Endometrial microvascular endothelial cells (primary cell): ENCODE measurements around the gene MDGA2. TPM values are rescaled to one million over a fixed set of nuclear protein-coding genes. Genes with fewer than 3 reads are reported as not detected.

Source experiments
- in situ Hi-C: cut with HindIII; loops from 2 replicates; pipeline ENCODE4 v1.10.0; 2017; ENCODE audit warnings: low sequenced_read_pairs, low pct_unique_long_range_greater_than_20kb; ENCODE audit errors: inconsistent ontology term
- total RNA-seq: library from RNA; depleted of rRNA; stranded (reverse); fragments of >200 nt; gene quantifications from one replicate; pipeline ENCODE4 v1.2.3, GENCODE V29; 2015; ENCODE audit errors: inconsistent ontology term

MDGA2 gene
- total RNA-seq, 1 donor from 2014 or later = not detected

- in situ Hi-C loops = no loop called here
Observed at GRCh38 chr14:46894476-46894875, 780.9 kb downstream of the MDGA2 start.

DNA sequence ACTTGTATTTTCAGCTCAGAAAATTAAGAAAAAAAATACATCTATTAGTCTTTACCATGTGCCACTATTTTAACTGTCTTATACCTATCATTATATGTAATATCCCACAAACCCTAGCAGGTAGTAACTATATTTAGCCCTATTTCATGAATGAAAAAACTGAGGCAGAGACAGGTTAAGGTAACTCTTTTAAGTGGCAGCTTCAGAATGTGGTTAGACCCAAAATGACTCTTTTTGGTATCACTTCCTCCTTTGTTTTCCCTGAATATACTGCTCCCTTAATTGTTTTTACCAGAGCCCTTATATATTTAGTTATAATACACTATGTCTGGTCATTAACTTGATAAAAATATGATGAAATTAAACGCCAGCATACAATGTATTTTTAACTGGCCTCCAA lies 788.3 kb downstream of the MDGA2 start:
- in situ Hi-C loops = no loop called here

DNA sequence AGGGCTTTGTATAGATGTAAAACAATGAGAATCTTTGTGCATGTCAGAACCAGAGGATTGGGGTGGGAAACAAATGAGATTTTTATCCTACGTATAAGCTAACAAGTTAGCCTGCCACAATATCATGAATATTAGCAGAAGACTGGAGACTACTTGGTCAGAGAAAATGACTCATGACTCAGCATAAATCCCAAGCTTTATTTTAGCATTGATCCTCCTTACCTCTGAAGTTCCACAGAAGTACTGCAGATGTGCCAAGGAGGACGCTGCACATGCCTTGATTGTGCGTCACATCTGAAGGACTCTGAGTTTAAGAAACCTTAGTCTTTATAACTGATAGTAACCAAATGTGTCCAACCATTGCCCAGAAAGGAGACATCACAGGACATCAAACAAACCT lies 789.8 kb downstream of the MDGA2 start:
- in situ Hi-C loops = no loop called here

DNA sequence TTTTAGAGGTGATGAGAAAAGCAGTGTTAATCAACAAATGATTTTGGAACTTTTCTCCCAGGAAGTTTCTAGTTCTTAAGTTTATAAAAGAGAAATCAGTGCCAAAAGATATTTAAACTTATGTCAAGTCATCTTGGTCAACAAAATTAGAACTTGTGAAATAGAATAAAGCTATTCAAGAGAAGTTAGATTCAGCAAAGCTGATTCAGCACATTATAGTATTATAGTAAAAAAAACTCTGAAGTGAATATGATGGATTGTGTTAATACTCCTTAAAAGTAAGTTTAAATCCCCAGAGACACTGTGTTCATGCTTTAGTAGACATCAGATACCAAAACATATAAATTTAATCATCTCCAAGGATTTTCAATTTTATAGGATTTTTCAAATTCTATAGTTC lies 813.7 kb downstream of the MDGA2 start:
- in situ Hi-C loops = no loop called here

GRCh38 chr14:46840944-46841720 lies 834.3 kb downstream of the MDGA2 start:
- in situ Hi-C loops = no loop called here

DNA sequence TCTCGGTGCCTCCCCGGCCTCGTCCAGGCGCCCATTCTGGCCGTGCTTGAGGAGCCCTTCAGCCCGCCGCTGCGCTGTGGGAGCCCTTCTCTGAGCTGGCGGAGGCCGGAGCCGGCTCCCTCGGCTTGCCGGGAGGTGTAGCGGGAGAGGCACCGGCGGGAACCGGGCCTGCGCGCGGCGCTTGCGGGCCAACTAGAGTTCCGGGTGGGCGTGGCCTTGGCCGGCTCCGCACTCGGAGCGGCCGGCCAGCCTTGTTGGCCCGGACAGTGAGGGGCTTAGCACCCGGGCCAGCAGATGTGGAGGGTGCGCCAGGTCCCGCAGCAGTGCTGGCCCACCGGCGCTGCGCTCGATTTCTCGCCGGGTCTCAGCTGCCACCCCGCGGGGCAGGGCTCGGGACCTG lies 855.1 kb downstream of the MDGA2 start:
- in situ Hi-C loops = no loop called here

DNA sequence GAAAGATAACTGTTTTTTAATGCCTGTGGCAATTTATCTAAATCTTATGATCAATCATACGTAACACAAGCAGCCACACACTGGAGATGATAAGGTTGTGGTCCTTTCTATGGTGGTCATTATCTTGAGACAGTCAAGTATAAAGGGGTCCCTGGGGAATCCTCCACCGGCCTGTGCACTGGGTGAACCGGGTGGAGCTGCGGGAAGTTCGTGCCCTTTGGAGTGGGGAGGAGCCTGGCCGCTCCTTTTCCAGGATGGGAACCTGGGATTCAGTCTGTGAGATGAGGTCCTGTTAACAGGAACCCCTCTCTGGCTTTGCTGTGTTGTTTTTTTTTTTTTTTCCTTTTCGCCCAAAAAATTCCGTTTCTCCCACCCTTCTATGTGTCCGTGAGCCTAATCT lies 856.3 kb downstream of the MDGA2 start:
- in situ Hi-C loops = no loop called here

GRCh38 chr14:46818147-46818546 lies 857.3 kb downstream of the MDGA2 start:
- in situ Hi-C loops = no loop called here

- in situ Hi-C loops = no loop called here
Observed at GRCh38 chr14:46793144-46793543, 882.3 kb downstream of the MDGA2 start.
